ENCODE results near the gene OLFM3.

OLFM3 gene

GRCh38 chr1:101859941-101860340 is 136.8 kb downstream of the OLFM3 start:
- ChIA-PET POLR2A (no interaction called here), CTCF (no interaction called here)
- H3K4me3 ChIP-seq (ENCODE audit: low read depth, low read length) = no peak overlapping the region
- no peak for TF ChIP-seq CTCF (IDR thresholded peaks at IDR 0.05; ENCODE audit: insufficient read depth, low read length, missing control alignments)
- DNase-seq (ENCODE audit: low read depth, low spot score) = no peak

- TF ChIP-seq CTCF (IDR thresholded peaks at IDR 0.05; ENCODE audit: insufficient read depth, low read length, missing control alignments) = no peak
- POLR2A ChIA-PET = no interaction called here
- no peak overlapping the region for H3K4me3 ChIP-seq (ENCODE audit: low read depth, low read length)
- CTCF ChIA-PET = no interaction called here
- no peak for DNase-seq (ENCODE audit: low read depth, low spot score)
These were observed 142.5 kb downstream of the OLFM3 start for GRCh38 chr1:101854271-101854670.

GRCh38 chr1:101852936-101853335 is 143.8 kb downstream of the OLFM3 start:
- ChIA-PET CTCF (no interaction called here), POLR2A (no interaction called here)
- TF ChIP-seq CTCF (IDR thresholded peaks at IDR 0.05; ENCODE audit: insufficient read depth, low read length, missing control alignments) = no peak
- no peak overlapping the region for H3K4me3 ChIP-seq (ENCODE audit: low read depth, low read length)
- no peak for DNase-seq (ENCODE audit: low read depth, low spot score)

GRCh38 chr1:101849356-101849755 is 147.4 kb downstream of the OLFM3 start:
- ChIA-PET POLR2A (no interaction called here), CTCF (no interaction called here)
- H3K4me3 ChIP-seq (ENCODE audit: low read depth, low read length) = no peak overlapping the region
- no peak for TF ChIP-seq CTCF (IDR thresholded peaks at IDR 0.05; ENCODE audit: insufficient read depth, low read length, missing control alignments)
- DNase-seq (ENCODE audit: low read depth, low spot score) = no peak

GRCh38 chr1:101847626-101848025 is 149.1 kb downstream of the OLFM3 start:
- ChIA-PET CTCF (interaction anchor here (0.9 kb wide), 1 partner anchor 16 kb away, joined by 3 read pairs; no protein-coding TSS in a partner anchor), POLR2A (no interaction called here)
- H3K4me3 ChIP-seq (ENCODE audit: low read depth, low read length) = no peak overlapping the region
- TF ChIP-seq CTCF (IDR thresholded peaks at IDR 0.05; ENCODE audit: insufficient read depth, low read length, missing control alignments) = no peak
- DNase-seq (ENCODE audit: low read depth, low spot score) = no peak

- DNase-seq (ENCODE audit: low read depth, low spot score) = no peak
- no peak overlapping the region for H3K4me3 ChIP-seq (ENCODE audit: low read depth, low read length)
- no peak for TF ChIP-seq CTCF (IDR thresholded peaks at IDR 0.05; ENCODE audit: insufficient read depth, low read length, missing control alignments)
- ChIA-PET CTCF (interaction anchor here (0.9 kb wide), 1 partner anchor 17 kb away, joined by 3 read pairs; no protein-coding TSS in a partner anchor), POLR2A (no interaction called here)
These were observed 149.9 kb downstream of the OLFM3 start for GRCh38 chr1:101846820-101847219.

Measured in AG04449 (cell line).